B cell (primary cell): ENCODE measurements around the gene WFDC2. TPM values are rescaled to one million over a fixed set of nuclear protein-coding genes. Genes with fewer than 3 reads are reported as not detected.

Experiments used
- ATAC-seq: fragments of 200-7000 bp; cut with Tn5 transposase; one replicate; pipeline ENCODE4 v1.10.0; 2021; ENCODE audit warnings: low read depth, mild to moderate bottlenecking, moderate number of reproducible peaks, moderate library complexity
- CTCF ChIA-PET: fragments of 350-600 bp; sonication (Branson Sonifier 250); formaldehyde crosslinking; loops from one replicate; lab custom pipeline; 2021; ENCODE audit warnings: antibody characterized with exemption, inconsistent platforms; lab: Charles Lee
- POLR2A ChIA-PET: fragments of 350-600 bp; sonication (Branson Sonifier 250); formaldehyde crosslinking; loops from one replicate; lab custom pipeline; 2021; ENCODE audit warnings: antibody characterized with exemption; lab: Charles Lee
- DNase-seq: peaks from one replicate; pipeline ENCODE4 v3.0.0; 2013
- H2AFZ ChIP-seq: 2 replicates; pipeline ENCODE4 v1.6.1; 2012; ENCODE audit warnings: mild to moderate bottlenecking, low read depth, low read length; ENCODE audit not compliant: insufficient read depth, poor library complexity, severe bottlenecking
- H3K27ac ChIP-seq, 2 donors: 1 replicate in 1 of 2; 2 replicates in 1 of 2; pipeline ENCODE4 v1.5.1; 2012 to 2013; ENCODE audit warnings: low read length in 2 of 2, mild to moderate bottlenecking in 2 of 2, moderate library complexity in 1 of 2
- H3K27me3 ChIP-seq, 4 experiments: fragments of 200-600 bp in 1 of 4; sonication (generic) in 1 of 4; replicated peaks in 1 of 4; 1 replicate in 2 of 4; 2 replicates in 2 of 4; pipeline versions ENCODE4 v1.6.1 to v1.7.0; 2013 to 2016; ENCODE audit warnings: low read length in 3 of 4, mild to moderate bottlenecking in 2 of 4, mixed read lengths in 1 of 4, moderate library complexity in 1 of 4; ENCODE audit not compliant: insufficient read depth in 4 of 4, control insufficient read depth in 3 of 4; ENCODE audit errors: control extremely low read depth in 1 of 4
- H3K36me3 ChIP-seq, 2 experiments: replicated peaks in 1 of 2; 1 replicate in 1 of 2; 2 replicates in 1 of 2; pipeline versions ENCODE4 v1.6.1 to v1.7.1; 2013; ENCODE audit warnings: low read length in 1 of 2; ENCODE audit not compliant: insufficient read depth in 2 of 2, control insufficient read depth in 1 of 2; ENCODE audit errors: control extremely low read depth in 1 of 2, extremely low read depth in 1 of 2
- H3K4me1 ChIP-seq, 2 donors: fragments of 200-600 bp in 1 of 2; sonication (generic) in 1 of 2; 1 replicate in 1 of 2; 2 replicates in 1 of 2; pipeline versions ENCODE4 v1.5.1 to v1.6.1; 2013 to 2017; ENCODE audit warnings: low read length in 2 of 2; ENCODE audit not compliant: control insufficient read depth in 2 of 2, insufficient read depth in 2 of 2
- H3K4me2 ChIP-seq: replicated peaks from 2 replicates; pipeline ENCODE3; 2012; ENCODE audit warnings: mild to moderate bottlenecking, low read depth, low read length; ENCODE audit not compliant: poor library complexity, severe bottlenecking
- H3K4me3 ChIP-seq, 5 experiments: fragments of 200-600 bp in 1 of 5; sonication (generic) in 1 of 5; 1 replicate in 3 of 5; 2 replicates in 2 of 5; pipeline versions ENCODE4 v1.5.1 to v1.7.0; 2011 to 2016; ENCODE audit warnings: low read length in 4 of 5, mild to moderate bottlenecking in 4 of 5, low read depth in 2 of 5, control low read depth in 1 of 5, moderate library complexity in 1 of 5; ENCODE audit not compliant: insufficient read depth in 1 of 5; ENCODE audit errors: control extremely low read depth in 1 of 5, extremely low read depth in 1 of 5
- H3K79me2 ChIP-seq: fragments of 200-600 bp; sonication (generic); one replicate; pipeline ENCODE4 v1.6.0; 2016; ENCODE audit warnings: low read length; ENCODE audit not compliant: control insufficient read depth, insufficient read depth
- H3K9ac ChIP-seq: fragments of 200-600 bp; sonication (generic); 2 replicates; pipeline ENCODE4 v1.6.1; 2017; ENCODE audit warnings: mild to moderate bottlenecking, low read length, moderate library complexity
- H3K9me3 ChIP-seq, 3 donors: one replicate each; pipeline versions ENCODE4 v1.6.1 to v1.7.1; 2013; ENCODE audit warnings: low read length in 2 of 3; ENCODE audit not compliant: control insufficient read depth in 2 of 3, insufficient read depth in 1 of 3; ENCODE audit errors: control extremely low read depth in 1 of 3
- H4K20me1 ChIP-seq: 2 replicates; pipeline ENCODE4 v1.6.0; 2012; ENCODE audit warnings: mild to moderate bottlenecking, low read length; ENCODE audit not compliant: insufficient read depth, control insufficient read depth, poor library complexity, severe bottlenecking
- H3K27ac Mint-ChIP-seq: one replicate; pipeline ENCODE4 v1.8.0; 2021; ENCODE audit warnings: mixed read lengths
- H3K27me3 Mint-ChIP-seq: one replicate; pipeline ENCODE4 v1.8.0; 2021; ENCODE audit warnings: mixed read lengths
- H3K4me1 Mint-ChIP-seq: one replicate; pipeline ENCODE4 v1.8.0; 2021; ENCODE audit warnings: mixed read lengths
- H3K4me3 Mint-ChIP-seq: one replicate; pipeline ENCODE4 v1.8.0; 2021; ENCODE audit warnings: mixed read lengths
- H3K9me3 Mint-ChIP-seq: one replicate; pipeline ENCODE4 v1.8.0; 2022; ENCODE audit warnings: mixed read lengths; ENCODE audit not compliant: insufficient read depth
- CTCF ChIP-seq: fragments of 200-600 bp; IDR thresholded peaks from one replicate; pipeline ENCODE4 v1.8.0; 2022; ENCODE audit warnings: antibody characterized with exemption, mild to moderate bottlenecking
- EZH2 ChIP-seq: IDR thresholded peaks from 2 replicates; pipeline ENCODE4 v1.6.1; 2012; ENCODE audit warnings: borderline replicate concordance, low read depth, mild to moderate bottlenecking, moderate library complexity, low read length; ENCODE audit not compliant: insufficient read depth, poor library complexity, severe bottlenecking
- WGBS: methylation state at CpG from one replicate; pipeline ENCODE4 v1.1.5; 2013; ENCODE audit warnings: missing lambda C conversion rate; ENCODE audit not compliant: insufficient coverage; 5-methylcytosine and 5-hydroxymethylcytosine counted together
- intact Hi-C: fragments of 100-400 bp; cut with micrococcal nuclease; formaldehyde crosslinking; loops from one replicate; pipeline ENCODE4 v1.10.0; 2022
- polyA plus RNA-seq: library from polyadenylated mRNA; depleted of rRNA; stranded (reverse); fragments of >200 nt; gene quantifications from 2 replicates; pipeline ENCODE4 v1.2.3, GENCODE V29; 2012
- total RNA-seq, 2 donors: library from RNA; stranded (reverse); fragments of 120-200 nt in 1 of 2; gene quantifications; 1 replicate in 1 of 2; 2 replicates in 1 of 2; pipeline versions ENCODE4 v1.2.3 to v1.2.4, GENCODE V29; 2013 to 2022

The WFDC2 gene
- total and polyA plus RNA-seq, 2 donors (not counting 1 experiment from before 2014, with no cell fraction given), result 0.81 TPM; not detected in 1

GRCh38 chr20:45440891-45441685 lies 28.5 kb upstream of the WFDC2 start:
- CTCF ChIA-PET, result interaction anchor here (1.0 to 15.7 kb wide), 3 partner anchors 9 to 120 kb away, joined by 3 to 814 read pairs (median 12); partner anchors contain the start of genes SYS1 and TP53TG5
- 95% methylated on average over 2 of the region's 5 CpGs for WGBS

More at GRCh38 chr20:45440891-45441685, 28.5 kb upstream of the WFDC2 start:
- Histone ChIP-seq H3K9me3 (no peaks in the 10 kb centered on the region), H3K4me3 (no peak overlapping the region), H3K4me2 (no peak overlapping the region), H4K20me1 (no peaks in the 10 kb centered on the region), H3K27me3 (peaks cover 0 to 3% (median 0%) of the 10 kb centered on the region in 4 experiments), H3K27ac (no peak overlapping the region), H3K36me3 (no peaks in the 10 kb centered on the region), H3K4me1 (peaks cover 8 to 12% of the 10 kb centered on the region in 2 donors), H2AFZ (no peak overlapping the region), H3K79me2 (no peaks in the 10 kb centered on the region), H3K9ac (no peak overlapping the region)
- Mint-ChIP-seq H3K27ac (no peak overlapping the region), H3K9me3 (no peaks in the 10 kb centered on the region), H3K4me3 (no peak overlapping the region), H3K27me3 (peaks cover 9% of the 10 kb centered on the region), H3K4me1 (peaks cover 8% of the 10 kb centered on the region)
- DNase-seq, result no peak
- POLR2A ChIA-PET, result no interaction called here
- TF ChIP-seq EZH2 (no peak), CTCF (no peak)
- no peak for ATAC-seq
- intact Hi-C loops, result no loop called here
